ENCODE results near the gene DAAM1. TPM values are rescaled to one million over a fixed set of nuclear protein-coding genes. Genes with fewer than 3 reads are reported as not detected.

The DAAM1 gene
- polyA plus RNA-seq, 1 of the 3 experiments (the other 2 are of a cell fraction): 5.1 TPM

- H3K4me2 ChIP-seq: 0 out of 2 replicates have a peak overlapping the region, but pooled peaks have one; percentile 16
- POLR2A ChIA-PET: interaction anchor here (0.9 to 1.3 kb wide), 2 partner anchors 117 to 173 kb away, joined by 3 to 8 read pairs; partner anchors contain the start of gene DAAM1
- TF ChIP-seq USF2 (IDR thresholded peaks at IDR 0.05; ENCODE audit: borderline replicate concordance, low read depth, low read length): no peak
- TF ChIP-seq TCF12 (IDR thresholded peaks at IDR 0.05): peak; percentile 55
- no peak for TF ChIP-seq MAX (IDR thresholded peaks at IDR 0.05; ENCODE audit: low read depth)
- TF ChIP-seq TEAD4 (IDR thresholded peaks at IDR 0.05; ENCODE audit: borderline replicate concordance, insufficient read depth): no peak
- TF ChIP-seq JUND (IDR thresholded peaks at IDR 0.05): no peak
- no peak for TF ChIP-seq IRF3 (IDR thresholded peaks at IDR 0.05; ENCODE audit: low read depth, low read length)
- TF ChIP-seq MXI1 (IDR thresholded peaks at IDR 0.05; ENCODE audit: low read depth, low read length): no peak
- no peak for TF ChIP-seq RXRA (IDR thresholded peaks at IDR 0.05; ENCODE audit: borderline replicate concordance, low read depth)
- no peak for TF ChIP-seq MEF2A (IDR thresholded peaks at IDR 0.05; ENCODE audit: borderline replicate concordance, low read depth)
- peak; percentile 91 for TF ChIP-seq CHD2 (IDR thresholded peaks at IDR 0.05; ENCODE audit: low read length, partially characterized antibody)
- no peak for TF ChIP-seq RFX5 (IDR thresholded peaks at IDR 0.05; ENCODE audit: low read length)
- TF ChIP-seq TAF1 (IDR thresholded peaks at IDR 0.05; ENCODE audit: borderline replicate concordance, low read depth, low read length): no peak
- TF ChIP-seq ZBTB33 (IDR thresholded peaks at IDR 0.05; ENCODE audit: borderline replicate concordance, low read depth): no peak
- TF ChIP-seq FOSL2 (IDR thresholded peaks at IDR 0.05; ENCODE audit: borderline replicate concordance, low read depth): no peak
- TF ChIP-seq EZH2phosphoT487 (IDR thresholded peaks at IDR 0.05; ENCODE audit: borderline replicate concordance, low read depth): no peak
- no peak for TF ChIP-seq CTCF (IDR thresholded peaks at IDR 0.05)
- no peak for TF ChIP-seq PBX3 (IDR thresholded peaks at IDR 0.05)
- no peak for TF ChIP-seq FOXM1 (IDR thresholded peaks at IDR 0.05; ENCODE audit: low read depth)
- no peak for TF ChIP-seq REST (IDR thresholded peaks at IDR 0.05; ENCODE audit: low read depth, low read length)
- TF ChIP-seq FOXJ3 (CRISPR knock-in tag; IDR thresholded peaks at IDR 0.05): no peak
These were observed 172.7 kb downstream of the DAAM1 start for GRCh38 chr14:59360923-59361794.

More at GRCh38 chr14:59360923-59361794, 172.7 kb downstream of the DAAM1 start:
- Histone ChIP-seq H3K36me3 (replicated peaks in 1 of 2; ENCODE audit: control insufficient read depth in 1 of 2, insufficient read depth in 2 of 2, low read length in 1 of 2) (peaks cover 23 to 30% of the 10 kb centered on the region in 2 experiments), H3K79me2 (ENCODE audit: insufficient read depth) (no peaks in the 10 kb centered on the region), H4K20me1 (ENCODE audit: insufficient read depth) (no peaks in the 10 kb centered on the region), H3K9me3 (no peaks in the 10 kb centered on the region), H3K27me3 (ENCODE audit: insufficient read depth) (no peaks in the 10 kb centered on the region), H3K9ac (no peak overlapping the region), H2AFZ (ENCODE audit: low read depth) (no peak overlapping the region), H3K4me3 (ENCODE audit: low read depth in 2 of 2, low read length in 1 of 2) (no peak overlapping the region), H3K9me2 (no peaks in the 10 kb centered on the region), H3K27ac (ENCODE audit: low read depth in 2 of 2, low read length in 1 of 2) (peak overlapping the region in 1 of 2 experiments; percentile 72; a peak in 2 of 4 replicates), H3F3A (replicated peaks; ENCODE audit: insufficient read depth) (peaks cover 11% of the 10 kb centered on the region), H3K4me1 (ENCODE audit: control insufficient read depth in 1 of 2, insufficient read depth in 2 of 2, low read depth in 1 of 2, low read length in 1 of 2) (peaks cover 33 to 38% of the 10 kb centered on the region in 2 experiments; a peak in 3 of 4 replicates)
- DNase-seq: peak; percentile 62
- 63% methylated on average over 13 of the region's 13 CpGs for WGBS (ENCODE audit: low lambda C conversion rate)
- CTCF ChIA-PET: interaction anchor here (1.3 kb wide), 1 partner anchor 12 kb away, joined by 5 read pairs; no protein-coding TSS in a partner anchor
